Measurements from ENCODE around the gene MAB21L4.

The MAB21L4 gene

DNA sequence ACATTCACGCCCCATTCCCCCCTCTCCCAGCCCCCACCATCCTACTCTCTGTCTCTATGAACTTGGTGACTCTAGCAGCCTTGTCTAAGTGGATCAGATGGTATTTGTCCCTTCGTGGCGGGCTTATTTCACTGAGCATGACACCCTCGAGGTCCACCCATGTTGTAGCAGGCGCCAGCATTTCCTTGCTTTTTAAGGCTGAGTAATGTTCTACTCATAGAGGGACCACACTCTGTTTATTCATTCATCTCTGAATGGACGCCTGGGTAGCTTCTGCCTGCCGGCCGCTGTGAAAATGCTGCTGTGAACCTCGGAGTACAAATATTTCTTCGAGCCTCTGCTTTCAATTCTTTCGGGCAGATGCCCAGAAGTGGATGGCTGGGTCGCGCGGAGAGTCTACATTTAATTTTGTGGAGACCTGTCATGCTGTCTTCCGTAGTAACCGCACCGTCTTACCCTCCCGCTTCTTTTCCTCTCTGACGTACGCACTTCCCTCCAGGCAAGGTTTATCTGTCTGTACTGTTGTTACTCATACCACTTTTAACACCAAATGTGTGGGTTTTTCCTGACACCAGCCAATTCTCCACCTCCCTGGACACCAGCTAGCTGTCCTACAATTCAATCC is 15.8 kb upstream of the MAB21L4 start:
- no peak for DNase-seq (ENCODE audit: low read depth in 3 of 3)

DNA sequence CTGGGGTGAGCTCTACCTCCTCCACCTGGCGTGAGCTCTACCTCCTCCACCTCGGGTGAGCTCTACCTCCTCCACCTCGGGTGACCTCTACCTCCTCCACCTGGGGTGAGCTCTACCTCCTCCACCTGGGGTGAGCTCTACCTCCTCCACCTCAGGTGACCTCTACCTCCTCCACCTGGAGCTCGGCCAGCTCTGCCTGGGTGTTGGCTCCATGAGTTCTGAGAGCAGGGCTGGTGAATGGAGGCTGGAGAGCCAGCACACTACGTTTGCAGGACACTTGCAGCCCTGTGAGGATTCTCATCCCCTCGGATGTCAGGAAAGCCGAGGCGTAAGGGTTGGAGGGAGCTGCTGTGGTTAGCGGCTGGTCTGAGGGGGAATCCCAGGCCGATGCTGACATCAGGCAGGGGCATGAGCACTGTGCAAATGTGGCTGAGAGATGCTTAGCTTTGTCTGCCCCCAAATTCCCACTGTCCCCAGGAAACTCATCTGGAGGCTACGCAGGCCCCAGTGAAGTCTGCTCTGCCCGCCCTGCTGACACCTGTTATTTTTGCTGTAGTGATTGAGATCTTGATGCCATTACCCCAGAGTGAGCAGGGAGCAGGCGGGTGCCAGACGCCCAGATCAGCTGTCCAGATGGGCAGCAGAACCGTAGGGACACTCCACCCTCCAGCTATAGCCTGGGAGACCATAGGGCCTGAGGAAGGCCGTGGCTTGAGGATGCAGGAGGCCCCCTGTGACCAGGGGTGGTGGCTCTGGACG is 13.4 kb upstream of the MAB21L4 start:
- no peak for DNase-seq (ENCODE audit: low read depth in 3 of 3)

DNA sequence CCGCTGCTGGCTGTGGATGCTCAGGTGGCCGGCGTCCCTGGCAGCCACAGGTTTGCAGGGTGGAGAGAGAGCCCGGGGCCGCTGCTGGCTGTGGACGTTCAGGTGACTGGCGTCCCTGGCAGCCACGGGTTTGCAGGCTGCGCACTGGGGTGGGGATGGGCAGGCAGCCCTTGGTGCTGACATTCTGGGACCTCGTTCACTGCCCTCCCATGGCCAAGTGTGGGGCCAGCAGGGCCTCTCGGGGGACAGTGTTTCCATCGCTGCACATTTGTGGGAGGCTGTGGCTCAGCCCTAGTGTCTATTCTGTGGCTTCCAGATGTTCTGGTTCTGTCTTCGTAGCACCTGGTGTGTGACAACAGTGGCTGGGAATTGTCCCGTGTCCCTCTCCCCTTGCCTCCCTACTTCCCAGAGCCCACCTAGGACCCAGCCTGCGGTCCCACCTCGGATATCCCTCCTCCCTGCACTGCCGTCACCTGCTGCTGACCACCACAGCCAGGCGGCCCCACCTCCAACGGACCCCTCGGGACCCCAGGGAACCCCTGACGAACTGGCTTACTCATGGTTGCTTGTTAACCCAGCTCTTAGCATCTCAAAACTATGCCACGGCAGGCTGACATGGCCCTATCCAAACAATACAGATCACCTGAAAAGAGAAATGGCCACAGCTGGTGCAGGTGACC is 11.1 kb upstream of the MAB21L4 start:
- DNase-seq (ENCODE audit: low read depth in 3 of 3): no peak

DNA sequence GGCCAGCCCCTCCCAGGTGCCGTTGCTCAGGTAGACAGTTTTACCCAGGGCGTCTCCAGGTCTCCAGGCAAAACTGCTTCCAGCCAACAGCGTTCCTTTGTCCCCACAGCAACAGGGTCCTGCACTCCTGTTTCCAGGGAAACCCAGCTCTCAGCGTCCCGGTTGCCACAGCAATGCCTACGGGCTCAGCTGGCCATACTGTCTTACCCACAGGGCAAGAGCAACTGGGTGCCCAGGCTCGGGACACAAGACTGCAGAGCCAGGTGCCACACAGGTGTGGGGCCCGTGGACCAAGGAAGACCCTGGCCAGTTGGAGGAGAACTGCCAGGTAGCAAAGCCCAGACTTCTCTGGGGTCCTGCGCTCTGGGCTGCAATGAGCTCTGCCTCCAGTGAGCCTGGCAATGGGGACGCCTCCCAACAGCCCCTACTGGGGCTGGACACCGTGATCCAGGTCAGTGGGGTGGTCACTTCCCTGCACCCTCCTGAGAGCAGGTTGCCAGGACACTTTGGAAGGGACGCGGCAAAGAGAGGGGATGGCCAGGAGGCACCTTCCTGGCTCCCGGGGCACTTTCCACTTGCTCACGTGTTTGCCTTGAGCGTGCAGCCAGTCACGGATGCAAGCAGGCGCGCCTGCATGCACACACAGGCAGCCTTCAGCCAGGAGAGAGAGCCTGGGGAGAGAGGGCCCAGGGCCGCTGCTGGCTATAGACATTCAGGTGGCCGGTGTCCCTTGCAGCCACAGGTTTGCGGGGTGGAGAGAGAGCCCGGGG is 10.4 kb upstream of the MAB21L4 start, which contains the start of gene CROCC2:
Gene CROCC2 (plus strand): TSS at position 196 of the 770 bp plus-strand sequence. CDS start 178 bp downstream, at position 374.
- no peak for DNase-seq (ENCODE audit: low read depth in 3 of 3)

DNA sequence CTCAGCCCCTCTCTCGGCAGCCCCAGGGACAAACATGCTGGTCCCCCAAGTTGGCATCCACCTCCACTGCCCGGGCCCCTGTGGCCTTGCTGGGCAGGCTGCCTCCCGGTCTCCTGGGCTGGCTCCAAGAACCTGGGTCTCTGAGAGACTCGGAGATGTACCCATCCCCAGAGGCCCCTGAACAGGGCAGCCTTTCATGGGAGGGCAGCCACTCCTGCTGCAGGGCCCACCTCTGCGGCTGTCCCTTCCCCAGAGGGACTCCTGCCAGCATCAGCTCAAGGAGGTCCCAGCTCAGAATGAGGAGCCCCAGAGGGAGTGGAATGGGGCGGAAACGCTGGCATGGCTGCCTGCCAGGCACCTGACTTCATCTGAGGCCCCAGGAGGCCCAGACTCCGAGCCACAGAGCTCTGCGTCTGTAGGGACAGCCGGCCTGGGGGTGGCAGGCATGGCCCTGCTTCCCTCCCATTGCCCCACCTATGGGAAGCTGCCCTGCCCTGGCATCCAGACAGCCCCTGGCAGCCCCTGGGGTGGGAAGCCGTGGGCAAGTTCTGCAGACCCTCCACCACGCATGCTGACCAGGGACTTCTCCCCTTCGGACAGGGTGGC is 9.3 kb upstream of the MAB21L4 start:
- no peak for DNase-seq (ENCODE audit: low read depth in 3 of 3)

DNA sequence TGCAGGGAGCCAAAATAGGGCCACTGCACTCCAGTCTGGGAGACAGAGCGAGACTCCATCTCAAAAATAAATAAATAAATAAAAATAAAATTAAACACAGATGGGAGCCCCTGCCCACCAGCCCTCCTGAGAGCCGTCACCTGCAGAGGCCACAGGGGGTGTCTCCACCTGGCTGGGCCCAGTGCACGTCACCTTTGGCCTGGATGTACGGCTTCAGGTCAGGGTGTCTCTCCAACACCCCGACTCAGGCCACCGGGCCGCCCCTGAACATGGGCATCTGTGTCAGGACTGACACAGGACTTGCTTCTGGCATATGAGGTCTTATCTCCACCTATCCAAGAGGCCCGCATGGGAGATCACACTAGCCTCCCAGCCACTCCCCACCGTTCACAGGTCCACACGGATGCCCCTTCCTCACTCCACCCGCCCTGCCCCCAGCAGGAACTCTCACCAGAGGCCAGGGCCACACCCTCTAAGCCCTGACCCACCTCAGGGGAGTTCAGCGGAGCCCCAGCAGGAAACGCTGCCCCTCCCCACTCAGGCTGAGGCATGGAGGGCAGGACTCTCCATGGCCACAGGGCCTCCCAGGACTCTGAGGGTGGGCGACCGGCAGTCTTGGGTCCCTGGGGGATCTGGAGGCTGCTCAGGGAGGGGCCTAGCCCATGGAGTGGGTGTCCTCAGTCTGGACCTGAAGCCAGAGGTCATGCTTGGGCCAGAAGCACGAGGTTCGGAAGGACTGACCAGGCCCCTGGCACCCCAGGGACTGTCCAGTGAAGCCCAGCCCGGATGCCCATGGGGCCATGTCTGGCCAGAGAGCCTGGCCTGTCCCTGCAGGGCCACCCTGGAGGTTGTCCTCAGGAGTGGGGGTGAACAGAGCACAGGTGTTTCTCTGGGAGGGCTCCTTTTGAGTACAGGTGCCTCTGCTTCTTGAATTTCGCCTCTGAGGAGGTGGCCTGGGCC is 8.5 kb upstream of the MAB21L4 start:
- no peak for DNase-seq (ENCODE audit: low read depth in 3 of 3)

DNA sequence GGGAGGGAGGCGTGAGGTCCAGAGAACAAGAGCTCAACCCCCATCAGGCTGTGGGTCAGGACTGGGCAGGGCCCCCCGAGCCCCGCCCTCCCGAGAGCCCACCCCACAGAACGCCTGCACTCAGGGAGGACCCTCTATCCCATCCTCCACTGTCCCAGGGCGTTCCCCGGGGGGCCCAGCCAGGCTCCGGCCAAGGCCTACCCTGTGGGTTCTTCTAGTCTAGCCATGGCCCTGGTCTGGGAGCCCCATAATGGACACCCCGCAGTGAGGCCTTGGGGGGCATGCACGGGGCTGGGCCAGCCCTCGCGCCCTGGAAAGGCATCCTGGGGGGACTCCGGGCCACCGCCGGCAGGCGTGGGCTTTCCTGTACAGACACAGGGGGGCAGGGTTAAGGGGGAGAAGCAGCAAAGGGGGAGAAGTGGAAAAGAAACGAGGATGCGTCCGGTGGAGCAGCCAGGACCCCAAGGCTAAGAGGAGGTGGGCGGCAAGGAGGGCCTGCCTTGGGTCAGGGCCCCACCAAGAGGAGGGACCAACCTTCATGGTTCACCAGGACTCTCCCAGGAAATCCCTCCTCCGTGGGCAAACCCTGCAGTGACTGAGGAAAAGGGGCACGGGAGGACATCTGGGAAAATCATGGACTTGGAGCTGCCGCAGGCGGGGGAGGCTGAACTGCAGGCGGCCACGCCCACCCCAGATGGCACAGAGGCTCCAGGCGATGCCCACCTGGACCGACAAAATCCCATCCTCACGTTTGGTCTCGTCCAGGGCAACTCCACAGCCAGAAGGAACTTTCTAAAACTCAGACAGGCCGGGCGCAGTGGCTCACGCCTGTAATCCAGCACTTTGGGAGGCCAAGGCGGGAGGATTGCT is 7.5 kb upstream of the MAB21L4 start:
- no peak for DNase-seq (ENCODE audit: low read depth in 3 of 3)

DNA sequence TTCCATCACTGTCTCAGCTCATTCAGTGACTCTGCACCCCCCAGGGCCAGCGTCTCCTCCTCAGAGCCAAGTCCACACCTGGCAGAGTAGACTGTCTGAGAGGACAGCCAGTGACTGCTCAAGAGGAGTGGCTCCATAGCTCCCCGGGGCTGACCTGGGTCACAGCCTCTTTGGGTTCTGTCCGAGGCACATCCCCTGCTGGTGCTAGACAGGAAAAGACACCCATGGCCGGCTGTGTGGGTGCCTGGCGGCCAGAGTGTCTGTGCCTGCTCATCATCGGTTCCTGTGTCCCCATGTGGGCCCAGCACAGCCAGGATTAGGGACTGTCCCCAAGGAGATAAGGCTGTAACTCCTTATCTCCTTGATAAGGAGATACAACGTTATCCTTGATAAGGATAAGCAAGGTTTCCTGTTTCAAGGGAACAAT is 6.7 kb upstream of the MAB21L4 start:
- DNase-seq (ENCODE audit: low read depth in 3 of 3): no peak

DNA sequence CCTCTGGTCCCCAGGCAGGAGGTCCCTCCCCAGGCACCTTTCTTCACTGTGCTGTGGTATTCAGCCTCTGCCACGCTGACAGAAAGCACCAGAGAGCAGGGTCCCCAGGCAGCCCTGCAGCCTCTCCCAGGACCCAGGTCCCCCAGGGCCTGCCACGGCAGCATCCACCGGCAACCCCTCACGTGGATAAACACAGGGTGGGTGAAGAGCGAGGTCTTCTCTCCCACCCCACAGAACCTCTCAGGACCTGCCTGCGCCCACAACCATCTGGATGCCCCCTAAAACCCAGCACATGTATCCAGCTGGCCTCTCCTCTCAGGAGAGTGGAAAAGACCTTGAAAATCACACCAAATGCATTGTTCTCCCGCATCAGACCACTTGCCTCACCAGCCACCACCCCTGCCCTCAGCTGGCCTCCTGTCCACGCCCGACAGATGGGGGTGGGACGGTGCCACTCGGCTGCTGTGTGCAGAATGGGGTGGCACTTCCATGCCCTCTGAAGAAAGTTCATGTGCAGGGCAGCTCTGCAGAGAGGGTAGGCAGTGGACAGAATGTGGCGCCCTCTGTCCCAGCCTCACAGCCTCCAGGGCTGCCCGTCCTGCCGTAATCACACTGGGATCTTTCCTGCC is 6.1 kb upstream of the MAB21L4 start:
- DNase-seq (ENCODE audit: low read depth in 3 of 3): no peak

DNA sequence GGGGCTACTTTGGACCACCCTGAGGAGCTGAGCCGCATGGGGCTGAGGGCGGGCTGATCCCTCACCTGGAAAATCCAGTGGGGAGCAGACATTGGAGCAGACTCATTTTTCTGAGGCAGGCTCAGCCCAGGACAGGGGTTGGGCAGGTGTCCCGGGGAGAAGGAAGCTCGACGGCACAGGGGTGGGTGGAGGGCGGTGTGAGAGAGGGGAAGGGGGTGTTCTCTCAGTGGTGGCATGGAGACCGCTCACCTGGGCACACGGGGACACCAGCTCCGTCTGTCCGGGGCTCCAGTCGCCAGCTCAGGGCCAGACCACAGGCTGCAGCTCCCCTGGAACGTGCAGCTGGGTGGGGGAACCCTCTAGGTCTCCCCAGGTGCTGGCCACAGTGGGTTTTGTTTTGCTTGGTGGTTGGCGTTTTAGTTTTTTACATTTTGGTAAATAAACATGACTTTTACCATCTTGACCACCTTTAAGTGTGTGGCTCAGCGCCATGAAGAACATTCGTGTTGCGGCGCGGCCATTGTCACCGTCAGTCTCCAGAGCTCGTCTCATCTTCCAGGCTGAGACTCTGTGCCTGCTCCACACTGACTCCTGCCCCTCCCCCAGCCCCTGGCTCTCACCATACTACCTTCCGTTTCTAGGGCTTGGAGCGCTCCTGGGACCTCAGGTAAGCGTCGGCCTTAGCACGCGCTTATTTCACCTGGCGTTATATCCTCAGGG is 4.3 kb upstream of the MAB21L4 start:
- no peak for DNase-seq (ENCODE audit: low read depth in 3 of 3)

DNA sequence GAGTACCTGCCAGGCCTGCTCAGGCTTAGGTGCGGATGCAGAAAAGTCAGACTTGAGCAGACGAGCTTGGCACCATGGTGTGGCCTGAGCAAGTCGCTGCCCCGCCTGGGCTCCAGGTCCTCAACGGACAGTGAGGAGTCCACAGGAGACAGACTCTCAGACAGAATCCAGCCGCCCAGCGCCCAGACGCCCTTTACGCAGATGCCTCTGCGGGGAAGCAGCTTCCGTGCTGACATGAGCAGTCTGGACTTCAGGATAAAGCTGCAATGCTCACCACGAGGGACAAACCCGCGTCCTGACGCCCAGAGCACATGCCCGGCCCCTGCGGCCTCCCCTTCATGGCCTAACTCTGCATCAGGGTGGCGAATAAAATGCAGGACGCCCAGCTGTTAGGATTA is 3.5 kb upstream of the MAB21L4 start:
- no peak for DNase-seq (ENCODE audit: low read depth in 3 of 3)

DNA sequence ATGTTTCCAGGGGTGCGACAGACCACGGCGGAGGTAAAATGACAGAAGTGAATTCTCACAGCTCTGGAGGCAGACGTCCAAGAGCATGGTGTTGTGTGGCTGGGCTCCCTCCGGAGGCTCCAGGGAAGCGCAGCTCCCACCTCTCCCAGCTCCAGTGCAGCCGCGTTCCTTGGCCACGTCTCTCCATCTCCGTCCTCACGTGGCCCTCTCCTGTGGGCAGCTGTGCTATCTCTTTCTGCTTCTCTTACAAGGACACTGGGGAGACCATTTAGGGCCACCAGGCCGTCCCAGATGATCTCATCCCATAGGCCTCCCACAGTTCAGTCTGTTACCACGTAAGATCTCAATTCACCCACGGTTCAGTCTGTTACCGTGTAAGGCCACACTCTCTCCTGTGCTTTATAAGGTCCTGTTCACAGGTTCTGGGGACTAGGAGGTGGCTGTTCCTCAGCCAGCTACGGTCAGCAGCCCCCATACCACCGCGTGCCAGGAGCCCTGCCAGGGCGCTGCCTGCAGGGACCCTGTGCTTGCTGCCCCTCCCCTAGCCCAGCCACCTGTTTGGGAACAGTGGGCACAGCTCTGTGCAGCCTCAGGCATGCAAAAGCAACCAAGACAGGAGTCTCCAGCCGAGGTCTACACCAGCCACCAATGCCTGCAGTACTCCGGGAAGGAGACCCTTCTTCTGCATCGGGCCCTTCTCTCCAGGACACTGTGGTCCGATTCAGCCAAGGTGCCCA is 2.9 kb upstream of the MAB21L4 start:
- no peak for DNase-seq (ENCODE audit: low read depth in 3 of 3)

DNA sequence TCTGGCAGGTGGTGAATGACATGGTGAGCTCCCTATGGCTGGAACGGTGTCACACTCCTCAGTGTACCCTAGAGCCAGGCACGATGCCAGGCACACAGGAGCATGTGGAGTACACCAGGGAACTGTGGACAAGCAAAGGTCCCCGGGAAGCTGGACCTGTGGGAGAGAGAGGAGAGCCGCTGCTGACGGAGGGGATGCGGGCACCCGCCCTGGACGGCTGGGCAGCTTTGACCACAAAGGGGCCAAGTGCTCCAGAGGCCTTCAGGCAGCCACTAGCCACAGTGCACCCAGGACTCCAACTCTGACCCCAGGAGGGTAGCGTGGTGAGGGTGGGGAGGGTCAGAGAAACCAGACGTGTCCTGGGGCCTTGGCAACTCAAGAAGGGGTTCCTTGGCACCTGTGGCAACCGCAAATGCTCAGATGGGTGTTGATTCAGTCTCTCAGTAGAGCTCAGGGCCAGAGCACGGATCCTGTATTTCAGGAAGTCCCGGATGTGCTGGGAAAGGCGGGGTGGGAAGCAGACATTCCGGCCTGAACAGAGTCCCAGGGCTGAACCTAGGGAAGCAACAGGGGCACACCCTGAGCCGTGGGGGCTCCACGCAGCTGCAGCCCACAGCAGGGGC is 2.3 kb upstream of the MAB21L4 start:
- DNase-seq (ENCODE audit: low read depth in 3 of 3): no peak

DNA sequence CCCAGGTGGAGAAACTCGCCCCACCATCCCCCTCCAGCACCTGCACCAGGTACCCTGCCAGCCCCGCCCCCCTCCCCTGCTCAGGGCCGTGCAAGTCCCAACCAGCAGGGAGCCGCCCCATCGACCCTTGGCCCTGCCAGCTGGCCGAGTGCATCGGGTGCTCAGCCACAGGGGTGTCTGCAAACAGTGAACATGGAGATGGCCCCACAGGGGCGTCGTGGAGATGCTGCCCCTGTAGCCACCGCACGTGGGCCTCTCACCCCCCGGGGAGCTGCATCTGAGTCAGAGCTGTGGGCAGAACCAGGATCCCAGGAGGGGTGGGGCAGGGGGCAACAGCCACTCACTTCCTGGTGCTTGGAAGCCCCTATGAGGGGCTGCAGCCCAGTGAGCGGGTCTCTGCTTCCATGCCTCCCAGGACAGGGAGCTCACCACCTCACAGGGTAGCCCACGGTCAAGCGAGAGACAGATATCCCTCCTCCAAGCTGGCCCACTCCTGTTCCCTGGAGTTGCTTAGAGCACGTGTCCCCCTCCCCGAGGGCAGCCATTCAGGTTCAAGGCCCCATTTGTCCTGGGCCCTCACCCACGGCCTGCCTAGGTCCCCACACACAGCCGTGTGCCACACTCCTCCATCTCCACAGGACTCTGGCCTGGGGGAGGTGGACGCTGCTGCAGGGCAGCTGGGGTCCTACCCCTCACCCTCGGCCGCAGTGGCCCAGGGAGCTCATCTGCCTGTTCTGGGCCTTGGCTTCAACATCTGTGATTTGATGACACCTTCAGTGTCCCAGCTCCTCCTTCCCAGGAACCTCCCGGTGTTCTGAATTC is 1.1 kb upstream of the MAB21L4 start:
- no peak for DNase-seq (ENCODE audit: low read depth in 3 of 3)

DNA sequence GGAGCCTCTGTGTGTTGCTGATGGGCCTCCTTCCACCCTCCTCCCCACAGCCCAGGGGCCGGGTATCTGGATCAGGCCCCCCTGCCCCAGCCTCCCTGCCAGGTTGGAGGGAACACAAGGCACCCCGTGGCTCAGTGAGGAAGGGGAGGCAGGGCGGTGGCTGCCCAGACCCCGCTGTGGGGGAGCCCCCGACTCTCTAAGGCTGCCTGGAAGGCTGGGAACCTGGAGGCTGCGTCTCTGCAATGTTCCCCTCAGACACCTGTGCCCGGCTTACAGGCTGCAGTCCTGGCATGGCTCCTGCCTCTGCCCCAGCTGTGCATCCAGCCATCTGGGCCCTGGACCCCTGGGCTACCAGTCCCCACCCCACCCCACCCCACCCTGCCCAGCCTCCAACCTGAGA is 438 bp upstream of the MAB21L4 start:
- DNase-seq (ENCODE audit: low read depth in 3 of 3): no peak

DNA sequence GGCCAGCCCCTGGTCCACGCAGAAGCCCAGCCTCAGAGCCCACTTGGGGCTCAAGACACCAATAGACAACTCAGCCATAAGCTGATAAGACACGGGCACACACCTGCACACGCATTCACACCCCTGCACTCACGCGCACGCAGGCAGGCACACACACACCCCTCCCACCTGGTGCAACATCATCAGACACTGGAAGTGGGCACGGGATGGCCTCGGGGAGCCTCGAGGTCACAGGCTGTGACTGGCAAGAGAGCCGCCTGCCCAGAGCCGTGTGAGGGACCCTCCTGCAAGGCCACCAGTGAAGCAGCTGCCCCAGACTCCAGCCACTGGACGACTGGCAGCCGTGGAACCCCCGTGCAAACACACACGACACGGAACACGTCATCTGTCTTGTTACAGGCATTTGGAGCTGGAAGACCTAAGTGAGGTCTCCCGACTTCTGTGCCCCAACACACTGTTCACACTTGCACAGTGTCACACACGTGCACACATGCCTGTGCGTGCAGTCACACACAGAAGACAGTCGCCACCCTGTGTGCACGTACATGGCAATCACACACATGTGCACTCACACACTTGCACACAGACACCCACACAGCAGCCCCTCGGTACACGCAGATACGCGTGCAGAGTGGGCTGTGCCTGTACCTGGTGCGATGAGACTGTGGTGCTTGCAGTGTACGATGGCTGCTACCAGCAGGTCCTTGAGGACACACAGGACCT is 959 bp downstream of the MAB21L4 start:
- DNase-seq (ENCODE audit: low read depth in 3 of 3): no peak

Data from stimulated activated CD4-positive, alpha-beta T cell treated with anti-CD3 and anti-CD28 coated beads, TNF-alpha, amount 100 ng/mL, for 4 hours (primary cell).